Lung microvascular endothelial cell (primary cell): ENCODE data around the gene CD59. TPM values are rescaled to one million over a fixed set of nuclear protein-coding genes. Genes with fewer than 3 reads are reported as not detected.

ENCODE experiments used
- DNase-seq, 2 donors: peaks; one replicate each; pipeline versions ENCODE4 v3.0.0 to v3.0.0-alpha.2; 2010; ENCODE audit warnings: low read depth in 2 of 2
- total RNA-seq: library from RNA; depleted of rRNA; stranded (reverse); fragments of >200 nt; gene quantifications from 2 replicates; pipeline ENCODE4 v1.2.1, GENCODE V29; 2014

The CD59 gene
- total RNA-seq, 1 donor from 2014 or later, result 1,137 TPM

GRCh38 chr11:33716243-33716642, 20.0 kb downstream of the CD59 start:
- peak; percentile 58 to 64 for DNase-seq

- DNase-seq, result no peak
These were observed 22.3 kb downstream of the CD59 start for GRCh38 chr11:33713856-33714398.

- no peak for DNase-seq
These were observed 22.9 kb downstream of the CD59 start for GRCh38 chr11:33713151-33713855.

GRCh38 chr11:33712436-33712835, 23.8 kb downstream of the CD59 start:
- no peak for DNase-seq

- DNase-seq, result no peak
These were observed 26.8 kb downstream of the CD59 start for GRCh38 chr11:33709466-33709865.

GRCh38 chr11:33708985-33709384, 27.2 kb downstream of the CD59 start:
- DNase-seq, result no peak

GRCh38 chr11:33707831-33708230, 28.4 kb downstream of the CD59 start:
- peak; percentile 43 to 50 for DNase-seq

GRCh38 chr11:33706966-33707365, 29.3 kb downstream of the CD59 start:
- DNase-seq, result peak; percentile 34 to 52

- DNase-seq, result peak; percentile 43 to 62
These were observed 29.7 kb downstream of the CD59 start for GRCh38 chr11:33706546-33706945.

- DNase-seq, result peak; percentile 49 to 54
These were observed 31.8 kb downstream of the CD59 start for GRCh38 chr11:33704240-33705002.

GRCh38 chr11:33703788-33704187, 32.4 kb downstream of the CD59 start:
- DNase-seq, result peak; percentile 69 to 83

- DNase-seq, result peak; percentile 35 to 49
These were observed 33.0 kb downstream of the CD59 start for GRCh38 chr11:33703234-33703633.

- peak; percentile 78 to 96 for DNase-seq
These were observed 34.7 kb downstream of the CD59 start for GRCh38 chr11:33701302-33702230.

- DNase-seq, result peak; percentile 96 to 98
These were observed 35.5 kb downstream of the CD59 start, which contains the start of gene C11orf91 for GRCh38 chr11:33700502-33701271. C11orf91 (minus strand) TSS chr11:33700826; CDS start chr11:33700740, 86 bp downstream.

GRCh38 chr11:33700063-33700501, 36.1 kb downstream of the CD59 start:
- peak in 1 of 2 donors; percentile 40 for DNase-seq

GRCh38 chr11:33699515-33700062, 36.6 kb downstream of the CD59 start:
- peak in 1 of 2 donors; percentile 27 for DNase-seq

- DNase-seq, result peak in 1 of 2 donors; percentile 15
These were observed 37.3 kb downstream of the CD59 start for GRCh38 chr11:33698921-33699320.

- DNase-seq, result peak in 1 of 2 donors; percentile 36
These were observed 38.2 kb downstream of the CD59 start for GRCh38 chr11:33697997-33698396.

GRCh38 chr11:33696931-33697638, 39.1 kb downstream of the CD59 start:
- DNase-seq, result peak in 1 of 2 donors; percentile 31
